HCT116 (cell line): Measurements from ENCODE around the gene PRTG. TPM values are rescaled to one million over a fixed set of nuclear protein-coding genes. Genes with fewer than 3 reads are reported as not detected.

ENCODE experiments used
- ATAC-seq: fragments of 200-7000 bp; cut with Tn5 transposase; 2 replicates; pipeline ENCODE4 v1.9.1; 2020; ENCODE audit warnings: mild to moderate bottlenecking, moderate library complexity
- BruUV-seq: library from RNA; stranded (reverse); fragments of 400-500 nt; replicated peaks from 2 replicates; lab custom pipeline; 2021; lab: Mats Ljungman, UMichigan
- CTCF ChIA-PET: fragments of 300-600 bp; sonication (Branson Sonifier 250); formaldehyde crosslinking; loops from one replicate; lab custom pipeline; 2021; ENCODE audit warnings: antibody characterized with exemption; lab: Charles Lee
- POLR2A ChIA-PET: fragments of 300-600, 350-600 bp; sonication (Branson Sonifier 250); formaldehyde crosslinking; loops from one replicate; lab custom pipeline; 2021; ENCODE audit warnings: antibody characterized with exemption; lab: Charles Lee
- RAD21 ChIA-PET, 2 experiments: fragments of 300-600 bp; sonication (Branson Sonifier 250); formaldehyde crosslinking; loops; one replicate each; lab custom pipeline; 2023; ENCODE audit warnings: low total read pairs in 2 of 2; ENCODE audit not compliant: uncharacterized antibody in 2 of 2, unreplicated experiment in 2 of 2, low non-redundant PET in 1 of 2; lab: Charles Lee
- DNase-seq: peaks from one replicate; pipeline ENCODE4 v3.0.0-alpha.2; 2010; ENCODE audit warnings: low read depth, low spot score
- H2AFZ ChIP-seq: fragments of 200-600 bp; shearing (Covaris generic), sonication (generic); 2 replicates; pipeline ENCODE4 v1.6.1; 2017; ENCODE audit warnings: low read depth, mixed run types, mixed read lengths, antibody characterized with exemption, low read length; ENCODE audit not compliant: poor library complexity, severe bottlenecking
- H3K27ac ChIP-seq: 2 replicates; pipeline ENCODE4 v1.5.1; 2012; ENCODE audit warnings: low read depth, low read length
- H3K27me3 ChIP-seq: fragments of 200-600 bp; sonication (generic); 2 replicates; pipeline ENCODE4 v1.6.1; 2016; ENCODE audit warnings: mixed run types, low read length, mixed read lengths; ENCODE audit not compliant: insufficient read depth
- H3K36me3 ChIP-seq, 2 experiments: fragments of 200-500 bp in 1 of 2; fragments of 200-600 bp in 1 of 2; sonication (Bioruptor generic) in 1 of 2; sonication (generic) in 1 of 2; 2 replicates each; pipeline versions ENCODE4 v1.5.1 to v1.6.1; 2014 to 2016; ENCODE audit warnings: low read length in 2 of 2, inconsistent platforms in 1 of 2, mixed read lengths in 1 of 2, mixed run types in 1 of 2; ENCODE audit not compliant: insufficient read depth in 2 of 2, control insufficient read depth in 1 of 2
- H3K4me1 ChIP-seq, 2 experiments: fragments of 200-600 bp in 1 of 2; sonication (generic) in 1 of 2; 2 replicates each; pipeline versions ENCODE4 v1.5.1 to v1.6.1; 2012 to 2017; ENCODE audit warnings: low read length in 2 of 2, inconsistent platforms in 1 of 2, mild to moderate bottlenecking in 1 of 2, mixed read lengths in 1 of 2, mixed run types in 1 of 2, moderate library complexity in 1 of 2; ENCODE audit not compliant: insufficient read depth in 2 of 2, control insufficient read depth in 1 of 2
- H3K4me2 ChIP-seq: fragments of 200-600 bp; sonication (generic); 2 replicates; pipeline ENCODE4 v1.6.1; 2017; ENCODE audit warnings: mixed run types, low read length, mixed read lengths
- H3K4me3 ChIP-seq, 2 experiments: fragments of 200-600 bp in 1 of 2; sonication (generic) in 1 of 2; replicated peaks in 1 of 2; 2 replicates each; pipeline ENCODE4 v1.5.1; 2011 to 2016; ENCODE audit warnings: low read length in 2 of 2, control low read depth in 1 of 2, low read depth in 1 of 2, mild to moderate bottlenecking in 1 of 2, mixed read lengths in 1 of 2, mixed run types in 1 of 2
- H3K79me2 ChIP-seq: fragments of 200-600 bp; sonication (generic); 2 replicates; pipeline ENCODE4 v1.6.1; 2017; ENCODE audit warnings: mild to moderate bottlenecking, mixed run types, low read length, moderate library complexity, mixed read lengths; ENCODE audit not compliant: insufficient read depth
- H3K9ac ChIP-seq: fragments of 200-600 bp; sonication (generic); 2 replicates; pipeline ENCODE4 v1.6.1; 2016; ENCODE audit warnings: low read length, mixed read lengths
- H3K9me2 ChIP-seq: fragments of 200-600 bp; sonication (generic), shearing (Covaris generic); 2 replicates; pipeline ENCODE4 v1.6.1; 2017; ENCODE audit warnings: mixed run types, mild to moderate bottlenecking, moderate library complexity; ENCODE audit not compliant: insufficient read depth
- H3K9me3 ChIP-seq, 2 experiments: fragments of 200-500 bp in 1 of 2; fragments of 200-600 bp in 1 of 2; sonication (Bioruptor generic) in 1 of 2; sonication (generic) in 1 of 2; 2 replicates each; pipeline ENCODE4 v1.6.1; 2014 to 2017; ENCODE audit warnings: low read length in 2 of 2, mixed read lengths in 2 of 2, inconsistent platforms in 1 of 2, low read depth in 1 of 2, mild to moderate bottlenecking in 1 of 2, mixed run types in 1 of 2, moderate library complexity in 1 of 2; ENCODE audit not compliant: control insufficient read depth in 1 of 2, insufficient read depth in 1 of 2
- H4K20me1 ChIP-seq: fragments of 200-600 bp; sonication (generic), shearing (Covaris generic); 2 replicates; pipeline ENCODE4 v1.6.1; 2017; ENCODE audit warnings: mixed run types, mild to moderate bottlenecking, moderate library complexity; ENCODE audit not compliant: insufficient read depth
- CTCF ChIP-seq, 3 experiments: fragments of 200-600 bp in 1 of 3; sonication (generic) in 1 of 3; IDR thresholded peaks in 2 of 3; conservative IDR thresholded peaks in 1 of 3; 2 replicates each; pipeline ENCODE4 v1.5.1; 2012 to 2017; ENCODE audit warnings: low read depth in 2 of 3, low read length in 2 of 3, antibody characterized with exemption in 1 of 3, borderline replicate concordance in 1 of 3, control low read depth in 1 of 3, mild to moderate bottlenecking in 1 of 3, mixed read lengths in 1 of 3, mixed run types in 1 of 3, moderate library complexity in 1 of 3; ENCODE audit not compliant: insufficient read depth in 1 of 3
- EZH2 ChIP-seq: fragments of 200-600 bp; sonication (generic); IDR thresholded peaks from 2 replicates; pipeline ENCODE4 v1.6.1; 2017; ENCODE audit warnings: antibody characterized with exemption, mixed run types
- JUND ChIP-seq: IDR thresholded peaks from 2 replicates; pipeline ENCODE4 v1.6.1; 2012
- REST ChIP-seq: IDR thresholded peaks from 2 replicates; pipeline ENCODE4 v1.6.1; 2012; ENCODE audit warnings: low read depth
- SIN3A ChIP-seq: IDR thresholded peaks from 2 replicates; pipeline ENCODE4 v1.6.1; 2012; ENCODE audit warnings: low read depth
- YY1 ChIP-seq: IDR thresholded peaks from 2 replicates; pipeline ENCODE4 v1.6.1; 2011; ENCODE audit warnings: low read length, low read depth, moderate library complexity, mild to moderate bottlenecking; ENCODE audit not compliant: insufficient replicate concordance; ENCODE audit errors: extremely low read depth
- ZBTB33 ChIP-seq: IDR thresholded peaks from 2 replicates; pipeline ENCODE4 v1.6.1; 2011; ENCODE audit warnings: mild to moderate bottlenecking, low read length, moderate library complexity; ENCODE audit not compliant: insufficient replicate concordance; ENCODE audit errors: extremely low read depth
- intact Hi-C: fragments of 100-400 bp; cut with micrococcal nuclease; formaldehyde crosslinking; loops from 2 replicates; pipeline ENCODE4 v1.10.0; 2022
- total RNA-seq: library from RNA; stranded (reverse); gene quantifications from one replicate; pipeline ENCODE4 v1.2.1, GENCODE V29; 2021; ENCODE audit not compliant: unreplicated experiment

Gene PRTG
- total RNA-seq, 1 experiment from 2014 or later: not detected

GRCh38 chr15:55766676-55767075, 23.7 kb upstream of the PRTG start (continued):
- TF ChIP-seq REST: no peak

- POLR2A ChIA-PET: no interaction called here
- DNase-seq: no peak
- H3K79me2 ChIP-seq: no peaks in the 10 kb centered on the region
- CTCF ChIA-PET: interaction anchor here (1.4 to 1.5 kb wide), 2 partner anchors 9 to 10 kb away, joined by 6 read pairs; no protein-coding TSS in a partner anchor
- no peaks in the 10 kb centered on the region for H3K36me3 ChIP-seq
- intact Hi-C loops: no loop called here
- H3K27me3 ChIP-seq: no peaks in the 10 kb centered on the region
- TF ChIP-seq ZBTB33: no peak
- TF ChIP-seq EZH2: no peak
- no peak for TF ChIP-seq CTCF (IDR thresholded peaks at IDR 0.05 in 2 of 3, conservative IDR thresholded peaks at IDR 0.05 in 1 of 3; ENCODE audit: borderline replicate concordance in 1 of 3, insufficient read depth in 1 of 3, low read depth in 2 of 3, low read length in 2 of 3)
- TF ChIP-seq JUND: no peak
- no peak for TF ChIP-seq YY1
- no peak for TF ChIP-seq SIN3A
- RAD21 ChIA-PET: no interaction called here
- no peak overlapping the region for H3K9ac ChIP-seq
- H3K4me1 ChIP-seq: no peaks in the 10 kb centered on the region
- no TSS peak for BruUV-seq
- H4K20me1 ChIP-seq: no peaks in the 10 kb centered on the region
- H3K27ac ChIP-seq: no peak overlapping the region
- H2AFZ ChIP-seq: no peak overlapping the region
- peak; percentile 76 for ATAC-seq
- H3K9me2 ChIP-seq: no peaks in the 10 kb centered on the region
- H3K4me3 ChIP-seq: no peak overlapping the region
- H3K9me3 ChIP-seq: no peaks in the 10 kb centered on the region
- H3K4me2 ChIP-seq: no peak overlapping the region
Measured at GRCh38 chr15:55764398-55764797, 21.4 kb upstream of the PRTG start.
